ENCODE measurements around the gene IL15RA.

DNA sequence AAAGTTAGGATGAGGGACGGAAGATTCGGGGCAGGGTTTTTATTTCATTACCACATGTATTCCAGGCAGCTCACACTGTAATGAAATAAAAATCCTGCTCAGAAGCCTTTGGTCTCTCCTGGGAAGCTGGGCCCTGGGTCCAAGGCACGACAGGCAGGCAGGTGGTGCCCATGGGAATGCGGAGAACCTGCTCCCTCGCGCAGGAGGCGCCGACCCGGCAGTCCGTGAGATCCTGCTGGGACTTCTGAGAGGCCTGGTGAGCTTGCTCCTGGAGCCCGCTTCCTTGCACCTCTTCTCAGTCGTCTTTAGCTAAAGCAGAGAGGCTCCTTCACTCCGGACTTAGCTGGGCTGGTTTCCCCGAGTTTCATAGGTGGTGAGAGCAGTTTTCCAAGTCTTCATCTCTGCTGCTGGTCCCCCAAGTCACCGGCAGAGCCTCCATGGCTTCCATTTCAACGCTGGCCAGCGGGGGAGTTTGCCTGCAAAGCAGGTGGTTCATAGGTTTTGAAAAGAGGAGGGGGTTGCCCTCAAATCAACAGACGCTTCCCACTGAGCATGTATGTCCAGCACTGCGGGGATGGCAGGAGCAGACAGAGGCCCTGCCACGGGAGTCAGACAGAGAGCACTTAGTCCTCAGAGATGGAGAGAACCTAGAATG, 24.5 kb downstream of the IL15RA start:
- TF ChIP-seq CTCF (conservative IDR thresholded peaks at IDR 0.05; ENCODE audit: low read depth, low read length) (no peak), EZH2phosphoT487 (IDR thresholded peaks at IDR 0.05; ENCODE audit: borderline replicate concordance, low read length) (no peak)

Data from PC-3 (cell line).